H1 (cell line): ENCODE measurements around the gene CDH26.

Source experiments
- CBX8 ChIP-seq: fragments of 300-800, 300-1000 bp; sonication (generic); IDR thresholded peaks from 2 replicates; pipeline ENCODE4 v1.7.1; 2016; ENCODE audit warnings: low read depth, low read length, borderline replicate concordance
- CREB1 ChIP-seq: IDR thresholded peaks from 2 replicates; pipeline ENCODE4 v1.6.1; 2012; ENCODE audit warnings: inconsistent platforms
- EZH2 ChIP-seq: fragments of 200-600 bp; sonication (generic); IDR thresholded peaks from 2 replicates; pipeline ENCODE4 v1.7.1; 2012; ENCODE audit warnings: low read depth, mild to moderate bottlenecking, moderate library complexity, low read length, inconsistent platforms; ENCODE audit not compliant: severe bottlenecking
- GABPA ChIP-seq: IDR thresholded peaks from 2 replicates; pipeline ENCODE4 v1.6.1; 2011; ENCODE audit warnings: mild to moderate bottlenecking, low read length, moderate library complexity, borderline replicate concordance; ENCODE audit not compliant: insufficient read depth
- JUND ChIP-seq: IDR thresholded peaks from 2 replicates; pipeline ENCODE4 v1.6.1; 2011; ENCODE audit warnings: mild to moderate bottlenecking, improper control_type of control experiment, low read length
- POLR2A ChIP-seq, 2 experiments: IDR thresholded peaks; 1 replicate in 1 of 2; 2 replicates in 1 of 2; pipeline ENCODE4 v1.6.1; 2011; ENCODE audit warnings: low read depth in 2 of 2, low read length in 2 of 2, mild to moderate bottlenecking in 2 of 2; ENCODE audit errors: control extremely low read depth in 1 of 2
- RAD21 ChIP-seq, 2 experiments: IDR thresholded peaks in 1 of 2; conservative IDR thresholded peaks in 1 of 2; 2 replicates each; pipeline ENCODE4 v1.6.1; 2011; ENCODE audit warnings: low read depth in 2 of 2, low read length in 2 of 2, improper control_type of control experiment in 1 of 2, inconsistent platforms in 1 of 2, mild to moderate bottlenecking in 1 of 2, moderate library complexity in 1 of 2
- RXRA ChIP-seq: IDR thresholded peaks from 2 replicates; pipeline ENCODE4 v1.6.1; 2011; ENCODE audit warnings: low read depth, mild to moderate bottlenecking, low read length, moderate library complexity; ENCODE audit not compliant: insufficient read depth
- TF ChIP-seq, protein P1 (sequence below), 3 experiments: IDR thresholded peaks; 1 replicate in 2 of 3; 2 replicates in 1 of 3; pipeline versions ENCODE4 v1.5.1 to v1.6.1; 2011; ENCODE audit warnings: low read length in 3 of 3, mild to moderate bottlenecking in 3 of 3, inconsistent platforms in 2 of 3, low read depth in 1 of 3, moderate library complexity in 1 of 3; ENCODE audit not compliant: insufficient read depth in 1 of 3; ENCODE audit errors: control extremely low read depth in 1 of 3
- TF ChIP-seq, protein P2 (sequence below): IDR thresholded peaks from 2 replicates; pipeline ENCODE4 v1.6.1; 2012; ENCODE audit warnings: inconsistent platforms

DNA sequence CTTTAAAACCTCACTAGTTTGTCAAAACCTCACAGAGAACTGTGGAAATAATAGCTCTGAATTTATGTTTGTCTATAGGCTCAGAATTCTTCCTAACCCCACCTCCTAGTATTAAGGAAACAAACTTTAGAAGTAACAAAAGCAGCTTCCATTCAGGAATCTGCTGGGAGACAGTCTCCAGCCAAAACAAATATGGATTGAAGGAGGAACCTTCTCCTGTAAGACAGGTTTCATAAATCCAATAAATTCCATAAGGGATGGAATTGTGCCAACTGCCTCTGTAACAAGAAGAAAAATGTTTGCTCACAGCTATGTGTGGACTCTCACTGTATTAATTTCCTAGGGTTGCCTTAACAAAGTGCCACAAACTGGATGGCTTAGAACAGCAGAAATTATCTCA lies 32.3 kb upstream of the CDH26 start:
- TF ChIP-seq POLR2A (IDR thresholded peaks at IDR 0.05; ENCODE audit: control extremely low read depth in 1 of 2, low read depth in 2 of 2, low read length in 2 of 2) (no peak), EZH2 (no peak), RAD21 (IDR thresholded peaks at IDR 0.05 in 1 of 2, conservative IDR thresholded peaks at IDR 0.05 in 1 of 2; ENCODE audit: low read depth in 2 of 2, low read length in 2 of 2) (no peak), RXRA (no peak), JUND (no peak), GABPA (no peak), CREB1 (no peak), CBX8 (no peak)
- TF ChIP-seq, protein P1, sequence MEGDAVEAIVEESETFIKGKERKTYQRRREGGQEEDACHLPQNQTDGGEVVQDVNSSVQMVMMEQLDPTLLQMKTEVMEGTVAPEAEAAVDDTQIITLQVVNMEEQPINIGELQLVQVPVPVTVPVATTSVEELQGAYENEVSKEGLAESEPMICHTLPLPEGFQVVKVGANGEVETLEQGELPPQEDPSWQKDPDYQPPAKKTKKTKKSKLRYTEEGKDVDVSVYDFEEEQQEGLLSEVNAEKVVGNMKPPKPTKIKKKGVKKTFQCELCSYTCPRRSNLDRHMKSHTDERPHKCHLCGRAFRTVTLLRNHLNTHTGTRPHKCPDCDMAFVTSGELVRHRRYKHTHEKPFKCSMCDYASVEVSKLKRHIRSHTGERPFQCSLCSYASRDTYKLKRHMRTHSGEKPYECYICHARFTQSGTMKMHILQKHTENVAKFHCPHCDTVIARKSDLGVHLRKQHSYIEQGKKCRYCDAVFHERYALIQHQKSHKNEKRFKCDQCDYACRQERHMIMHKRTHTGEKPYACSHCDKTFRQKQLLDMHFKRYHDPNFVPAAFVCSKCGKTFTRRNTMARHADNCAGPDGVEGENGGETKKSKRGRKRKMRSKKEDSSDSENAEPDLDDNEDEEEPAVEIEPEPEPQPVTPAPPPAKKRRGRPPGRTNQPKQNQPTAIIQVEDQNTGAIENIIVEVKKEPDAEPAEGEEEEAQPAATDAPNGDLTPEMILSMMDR (IDR thresholded peaks at IDR 0.05; ENCODE audit: control extremely low read depth in 1 of 3, insufficient read depth in 1 of 3, low read depth in 1 of 3, low read length in 3 of 3): no peak
- TF ChIP-seq, protein P2, sequence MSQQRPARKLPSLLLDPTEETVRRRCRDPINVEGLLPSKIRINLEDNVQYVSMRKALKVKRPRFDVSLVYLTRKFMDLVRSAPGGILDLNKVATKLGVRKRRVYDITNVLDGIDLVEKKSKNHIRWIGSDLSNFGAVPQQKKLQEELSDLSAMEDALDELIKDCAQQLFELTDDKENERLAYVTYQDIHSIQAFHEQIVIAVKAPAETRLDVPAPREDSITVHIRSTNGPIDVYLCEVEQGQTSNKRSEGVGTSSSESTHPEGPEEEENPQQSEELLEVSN: no peak
